Lung (tissue), 12 donors: ENCODE measurements around the gene ZNF586. TPM values are rescaled to one million over a fixed set of nuclear protein-coding genes. Genes with fewer than 3 reads are reported as not detected.

Source experiments
- ATAC-seq: fragments of 200-7000 bp; cut with Tn5 transposase; one replicate; pipeline ENCODE4 v1.9.1; 2020; ENCODE audit warnings: moderate number of reproducible peaks; ENCODE audit not compliant: insufficient read depth, low FRiP score
- DNase-seq, 3 donors: peaks; one replicate each; pipeline ENCODE4 v3.0.0-alpha.2; 2013 to 2017
- H3K27ac ChIP-seq, 2 donors: one replicate each; pipeline ENCODE4 v1.5.1; 2013; ENCODE audit warnings: mild to moderate bottlenecking in 2 of 2, moderate library complexity in 2 of 2, control low read depth in 1 of 2, inconsistent platforms in 1 of 2, low read depth in 1 of 2, low read length in 1 of 2
- H3K27me3 ChIP-seq, 3 donors: one replicate each; pipeline ENCODE4 v1.5.1; 2013; ENCODE audit warnings: low read length in 2 of 3; ENCODE audit not compliant: control insufficient read depth in 3 of 3, insufficient read depth in 3 of 3
- H3K36me3 ChIP-seq, 4 donors: one replicate each; pipeline ENCODE4 v1.5.1; 2013; ENCODE audit warnings: low read length in 4 of 4, mild to moderate bottlenecking in 1 of 4, moderate library complexity in 1 of 4; ENCODE audit not compliant: control insufficient read depth in 4 of 4, insufficient read depth in 4 of 4
- H3K4me1 ChIP-seq, 5 donors: one replicate each; pipeline ENCODE4 v1.5.1; 2013; ENCODE audit warnings: low read length in 5 of 5, mild to moderate bottlenecking in 2 of 5, moderate library complexity in 1 of 5; ENCODE audit not compliant: control insufficient read depth in 5 of 5, insufficient read depth in 5 of 5
- H3K4me3 ChIP-seq: one replicate; pipeline ENCODE4 v1.5.1; 2013; ENCODE audit warnings: mild to moderate bottlenecking, control low read depth, moderate library complexity
- H3K9ac ChIP-seq, 2 donors: one replicate each; pipeline ENCODE4 v1.5.1; 2013; ENCODE audit warnings: low read length in 2 of 2, control low read depth in 1 of 2; ENCODE audit not compliant: insufficient read depth in 1 of 2
- H3K9me3 ChIP-seq, 4 donors: one replicate each; pipeline ENCODE4 v1.5.1; 2013; ENCODE audit warnings: low read length in 3 of 4, mild to moderate bottlenecking in 1 of 4, moderate library complexity in 1 of 4; ENCODE audit not compliant: control insufficient read depth in 4 of 4, insufficient read depth in 3 of 4
- CTCF ChIP-seq: IDR thresholded peaks from 2 replicates; pipeline ENCODE4 v1.5.1; 2012; ENCODE audit warnings: mild to moderate bottlenecking; ENCODE audit errors: control extremely low read depth, extremely low read depth
- WGBS, 2 donors: extraction: QIAGEN DNeasy Blood & Tissue Kit; methylation state at CpG; one replicate each; pipeline ENCODE4 v1.1.7; 2013; 5-methylcytosine and 5-hydroxymethylcytosine counted together
- polyA plus RNA-seq, 2 donors: library from polyadenylated mRNA; stranded (reverse); fragments of 200-250 nt; gene quantifications; one replicate each; pipeline ENCODE4 v1.2.1, GENCODE V29; 2013
- total RNA-seq, 2 donors: library from RNA; depleted of rRNA in 1 of 2; stranded (reverse); fragments of >200 nt in 1 of 2; gene quantifications; one replicate each; pipeline ENCODE4 v1.2.1, GENCODE V29; 2014 to 2021
- donor health status: control.
- donor health status: control.
- donor health status: Bipolar disorder and iron deficiency.
- donor health status: healthy.
- donor health status: DM: yes; HTN: yes; CAD: no.

The ZNF586 gene
- total and polyA plus RNA-seq, 4 donors = 4.8 to 48.1 (median 11.1) TPM

- ATAC-seq = no peak
- TF ChIP-seq CTCF = no peak
- DNase-seq = no peak
- peaks cover 0 to 9% (median 6%) of the 10 kb centered on the region in 5 donors for H3K4me1 ChIP-seq
- H3K27ac ChIP-seq = no peak overlapping the region
- no peak overlapping the region for H3K4me3 ChIP-seq
- no peak overlapping the region for H3K9ac ChIP-seq
- peaks cover 0 to 24% (median 0%) of the 10 kb centered on the region in 4 donors for H3K9me3 ChIP-seq
- 95 to 98% methylated on average over 6 of the region's 6 CpGs for WGBS, 2 donors
- no peaks in the 10 kb centered on the region for H3K27me3 ChIP-seq
- peaks cover 0 to 12% (median under 1%) of the 10 kb centered on the region in 4 donors for H3K36me3 ChIP-seq
These were observed 56.0 kb downstream of the ZNF586 start for GRCh38 chr19:57825511-57825910.

DNA sequence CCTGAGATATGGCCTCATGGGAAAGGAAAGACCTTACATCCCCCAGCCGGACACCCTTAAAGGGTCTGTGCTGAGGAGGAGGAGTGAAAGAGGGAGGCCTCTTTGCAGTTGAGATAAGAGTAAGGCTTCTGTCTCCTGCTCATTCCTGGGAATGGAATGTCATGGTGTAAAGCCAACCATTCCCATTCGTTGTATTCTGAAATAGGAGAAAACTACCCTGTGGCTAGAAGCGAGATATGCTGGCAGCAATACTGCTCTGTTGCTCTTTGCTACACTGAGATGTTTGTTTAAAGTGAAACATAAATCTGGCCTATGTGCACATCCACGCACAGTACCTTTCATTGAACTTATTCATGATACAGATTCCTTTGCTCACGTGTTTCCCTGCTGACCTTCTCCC is 59.8 kb downstream of the ZNF586 start:
- no peak overlapping the region for H3K4me3 ChIP-seq
- no peak for ATAC-seq
- H3K4me1 ChIP-seq = peaks cover 0 to 11% (median 8%) of the 10 kb centered on the region in 5 donors
- peak overlapping the region in 1 of 2 donors; percentile 28 for H3K27ac ChIP-seq
- H3K27me3 ChIP-seq = no peaks in the 10 kb centered on the region
- 81 to 88% methylated on average over 5 of the region's 5 CpGs for WGBS, 2 donors
- no peak overlapping the region for H3K9ac ChIP-seq
- DNase-seq = peak; percentile 29 to 42 (median 30)
- no peak for TF ChIP-seq CTCF
- H3K9me3 ChIP-seq = peaks cover 0 to 21% (median 0%) of the 10 kb centered on the region in 4 donors
- peaks cover 0 to 8% (median 0%) of the 10 kb centered on the region in 4 donors for H3K36me3 ChIP-seq

GRCh38 chr19:57830071-57830602 is 60.7 kb downstream of the ZNF586 start, which contains the start of gene ZNF587B:
Gene ZNF587B, plus strand, starts transcription at chr19:57830299. Its CDS starts 230 bp downstream, at chr19:57830529.
- Histone ChIP-seq H3K36me3 (peaks cover 0 to 6% (median 0%) of the 10 kb centered on the region in 4 donors), H3K27ac (peak within 1 kb of the TSS; percentile 28 to 67), H3K27me3 (no peaks in the 10 kb centered on the region), H3K9me3 (peaks cover 0 to 21% (median 0%) of the 10 kb centered on the region in 4 donors), H3K4me1 (peaks cover 0 to 11% (median 8%) of the 10 kb centered on the region in 5 donors), H3K4me3 (peak within 1 kb of the TSS; percentile 54), H3K9ac (peak within 1 kb of the TSS; percentile 37 to 81)
- TF ChIP-seq CTCF = no peak
- 39 to 60% methylated on average over 22 of the region's 22 CpGs for WGBS, 2 donors
- DNase-seq (peak; percentile 85 to 90 (median 90)), ATAC-seq (peak; percentile 47)

Other genes with a start within 250 kb of the ZNF586 start
- gene ZNF549, start 242.3 kb upstream of the ZNF586 start, total RNA-seq = 10 to 100 TPM in 1 of 2 donors, 1 to 10 TPM in 1; 4.8 to 14.8 TPM
- 1 to 10 TPM; 1.7 to 2.4 TPM for gene ZNF549, start 242.3 kb upstream of the ZNF586 start, polyA plus RNA-seq
- 10 to 100 TPM in 1 of 2 donors, 1 to 10 TPM in 1; 8.4 to 21.4 TPM for gene ZNF550, start 209.8 kb upstream of the ZNF586 start, total RNA-seq
- gene ZNF550, start 209.8 kb upstream of the ZNF586 start, polyA plus RNA-seq = 1 to 10 TPM; 2.0 to 3.0 TPM
- 1 to 10 TPM; 4.2 to 4.6 TPM for gene ZNF416, start 190.8 kb upstream of the ZNF586 start, total RNA-seq
- gene ZNF416, start 190.8 kb upstream of the ZNF586 start, polyA plus RNA-seq = 1 to 10 TPM; 1.7 to 2.2 TPM
- 10 to 100 TPM in 1 of 2 donors, 1 to 10 TPM in 1; 4.3 to 13.8 TPM for gene ZIK1, start 185.5 kb upstream of the ZNF586 start, total RNA-seq
- 1 to 10 TPM; 1.0 to 2.7 TPM for gene ZIK1, start 185.5 kb upstream of the ZNF586 start, polyA plus RNA-seq
- 1 to 10 TPM; 4.0 to 4.7 TPM for gene ZNF530, start 169.8 kb upstream of the ZNF586 start, total RNA-seq
- gene ZNF530, start 169.8 kb upstream of the ZNF586 start, polyA plus RNA-seq = 1 to 10 TPM; 1.5 to 2.1 TPM
- gene ZNF134, start 155.4 kb upstream of the ZNF586 start, total RNA-seq = 10 to 100 TPM; 17.7 to 33.2 TPM
- 1 to 10 TPM; 3.6 to 8.2 TPM for gene ZNF134, start 155.4 kb upstream of the ZNF586 start, polyA plus RNA-seq
- gene ZNF211, start 136.5 kb upstream of the ZNF586 start, total RNA-seq = 10 to 100 TPM; 10.7 to 36.9 TPM
- gene ZNF211, start 136.5 kb upstream of the ZNF586 start, polyA plus RNA-seq = 1 to 10 TPM; 6.5 to 7.1 TPM
- gene ZSCAN4, start 100.7 kb upstream of the ZNF586 start, total RNA-seq = under 1 TPM in 1 of 2 donors, not detected in 1; 0.21 TPM
- gene ZSCAN4, start 100.7 kb upstream of the ZNF586 start, polyA plus RNA-seq = under 1 TPM; 0.07 to 0.14 TPM
- gene ZNF551, start 87.7 kb upstream of the ZNF586 start, total RNA-seq = 10 to 100 TPM in 1 of 2 donors, 1 to 10 TPM in 1; 8.7 to 12.0 TPM
- 1 to 10 TPM; 1.5 to 3.1 TPM for gene ZNF551, start 87.7 kb upstream of the ZNF586 start, polyA plus RNA-seq
- 10 to 100 TPM in 1 of 2 donors, 1 to 10 TPM in 1; 3.7 to 34.6 TPM for gene ZNF154, start 60.5 kb upstream of the ZNF586 start, total RNA-seq
- gene ZNF154, start 60.5 kb upstream of the ZNF586 start, polyA plus RNA-seq = 1 to 10 TPM; 1.2 to 1.9 TPM
- 10 to 100 TPM in 1 of 2 donors, 1 to 10 TPM in 1; 9.7 to 17.1 TPM for gene ZNF671, start 42.1 kb upstream of the ZNF586 start, total RNA-seq
- 1 to 10 TPM; 2.4 to 4.8 TPM for gene ZNF671, start 42.1 kb upstream of the ZNF586 start, polyA plus RNA-seq
- 10 to 100 TPM; 13.9 to 33.8 TPM for gene ZNF776, start 22.9 kb upstream of the ZNF586 start, total RNA-seq
- 1 to 10 TPM; 2.9 to 5.6 TPM for gene ZNF776, start 22.9 kb upstream of the ZNF586 start, polyA plus RNA-seq
- 10 to 100 TPM; 15.1 to 44.1 TPM for gene ZNF552, start 45.2 kb downstream of the ZNF586 start, total RNA-seq
- gene ZNF552, start 45.2 kb downstream of the ZNF586 start, polyA plus RNA-seq = 1 to 10 TPM; 5.9 to 7.2 TPM
- 10 to 100 TPM; 15.5 to 31.7 TPM for gene ZNF587B, start 60.6 kb downstream of the ZNF586 start, total RNA-seq
- gene ZNF587B, start 60.6 kb downstream of the ZNF586 start, polyA plus RNA-seq = 1 to 10 TPM; 4.0 to 7.3 TPM
- gene ZNF587, start 80.2 kb downstream of the ZNF586 start, total RNA-seq = 10 to 100 TPM; 20.0 to 44.4 TPM
- gene ZNF587, start 80.2 kb downstream of the ZNF586 start, polyA plus RNA-seq = 10 to 100 TPM in 1 of 2 donors, 1 to 10 TPM in 1; 6.7 to 11.6 TPM
- 10 to 100 TPM; 15.5 to 29.4 TPM for gene ZNF814, start 119.4 kb downstream of the ZNF586 start, total RNA-seq
- gene ZNF814, start 119.4 kb downstream of the ZNF586 start, polyA plus RNA-seq = 1 to 10 TPM; 7.2 to 7.9 TPM
- gene ZNF417, start 146.9 kb downstream of the ZNF586 start, total RNA-seq = 10 to 100 TPM; 16.6 to 39.0 TPM
- gene ZNF417, start 146.9 kb downstream of the ZNF586 start, polyA plus RNA-seq = 1 to 10 TPM; 3.3 to 3.9 TPM
- gene ZNF418, start 165.7 kb downstream of the ZNF586 start, total RNA-seq = 10 to 100 TPM in 1 of 2 donors, 1 to 10 TPM in 1; 7.0 to 20.8 TPM
- gene ZNF418, start 165.7 kb downstream of the ZNF586 start, polyA plus RNA-seq = 1 to 10 TPM; 1.9 to 2.5 TPM
- gene ZNF256, start 178.0 kb downstream of the ZNF586 start, total RNA-seq = 1 to 10 TPM; 4.9 to 8.1 TPM
- 1 to 10 TPM; 2.5 to 2.7 TPM for gene ZNF256, start 178.0 kb downstream of the ZNF586 start, polyA plus RNA-seq
- 1 to 10 TPM; 1.2 to 1.3 TPM for gene C19orf18, start 204.9 kb downstream of the ZNF586 start, total RNA-seq
- 1 to 10 TPM in 1 of 2 donors, under 1 TPM in 1; 0.24 to 2.0 TPM for gene C19orf18, start 204.9 kb downstream of the ZNF586 start, polyA plus RNA-seq
- gene ZNF606, start 233.1 kb downstream of the ZNF586 start, total RNA-seq = 10 to 100 TPM; 16.9 to 37.9 TPM
- gene ZNF606, start 233.1 kb downstream of the ZNF586 start, polyA plus RNA-seq = 1 to 10 TPM; 6.0 to 6.5 TPM